Ectodermal cell (in vitro differentiated cells): ENCODE data around the gene HYDIN.

Source experiments
- H3K27ac ChIP-seq: 2 replicates; pipeline ENCODE4 v1.7.0; 2013; ENCODE audit warnings: mild to moderate bottlenecking, low read depth, low read length; ENCODE audit not compliant: insufficient read depth, poor library complexity, severe bottlenecking
- H3K27me3 ChIP-seq: 2 replicates; pipeline ENCODE4 v1.7.0; 2013; ENCODE audit warnings: mild to moderate bottlenecking, low read length; ENCODE audit not compliant: insufficient read depth, control insufficient read depth, poor library complexity, severe bottlenecking
- H3K36me3 ChIP-seq: one replicate; pipeline ENCODE4 v1.7.0; 2013; ENCODE audit warnings: low read length; ENCODE audit not compliant: control insufficient read depth, insufficient read depth
- H3K4me1 ChIP-seq: one replicate; pipeline ENCODE4 v1.7.0; 2013; ENCODE audit warnings: low read length; ENCODE audit not compliant: control insufficient read depth, insufficient read depth
- H3K4me3 ChIP-seq: 2 replicates; pipeline ENCODE4 v1.7.0; 2013; ENCODE audit warnings: low read depth, low read length, control low read depth; ENCODE audit not compliant: insufficient read depth
- H3K9me3 ChIP-seq: 2 replicates; pipeline ENCODE4 v1.7.0; 2013; ENCODE audit warnings: mild to moderate bottlenecking, low read length, moderate library complexity; ENCODE audit not compliant: control insufficient read depth
- WGBS, 2 experiments: methylation state at CpG; one replicate each; pipeline ENCODE4 v1.1.7; 2013; ENCODE audit warnings: missing lambda C conversion rate in 2 of 2; 5-methylcytosine and 5-hydroxymethylcytosine counted together

HYDIN gene

DNA sequence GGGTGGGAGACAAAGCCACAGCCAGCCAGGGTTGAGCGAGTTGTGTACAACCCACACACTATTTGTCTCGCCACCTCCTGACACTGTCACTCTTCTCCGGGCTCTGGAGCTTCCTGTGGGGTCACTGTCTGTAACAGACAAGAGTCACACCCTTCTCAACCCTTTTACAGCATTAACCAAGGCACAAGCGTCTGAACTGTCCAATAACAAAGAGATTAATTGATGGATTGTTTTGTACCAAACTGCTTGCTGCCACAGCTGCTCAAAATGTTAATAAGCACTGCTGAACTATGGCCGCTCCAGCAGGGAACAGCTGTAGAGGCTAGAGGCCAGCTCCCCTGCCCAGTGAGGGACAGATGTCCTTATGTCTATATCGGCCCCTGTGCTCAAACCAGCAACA, 25.2 kb upstream of the HYDIN start:
- no peak overlapping the region for H3K4me3 ChIP-seq
- H3K27me3 ChIP-seq = no peaks in the 10 kb centered on the region
- H3K27ac ChIP-seq = peak overlapping the region; percentile 58
- 55 to 60% methylated on average over 6 of the region's 6 CpGs for WGBS, 2 experiments
- H3K4me1 ChIP-seq = peaks cover 19% of the 10 kb centered on the region
- H3K36me3 ChIP-seq = no peaks in the 10 kb centered on the region
- H3K9me3 ChIP-seq = no peaks in the 10 kb centered on the region

DNA sequence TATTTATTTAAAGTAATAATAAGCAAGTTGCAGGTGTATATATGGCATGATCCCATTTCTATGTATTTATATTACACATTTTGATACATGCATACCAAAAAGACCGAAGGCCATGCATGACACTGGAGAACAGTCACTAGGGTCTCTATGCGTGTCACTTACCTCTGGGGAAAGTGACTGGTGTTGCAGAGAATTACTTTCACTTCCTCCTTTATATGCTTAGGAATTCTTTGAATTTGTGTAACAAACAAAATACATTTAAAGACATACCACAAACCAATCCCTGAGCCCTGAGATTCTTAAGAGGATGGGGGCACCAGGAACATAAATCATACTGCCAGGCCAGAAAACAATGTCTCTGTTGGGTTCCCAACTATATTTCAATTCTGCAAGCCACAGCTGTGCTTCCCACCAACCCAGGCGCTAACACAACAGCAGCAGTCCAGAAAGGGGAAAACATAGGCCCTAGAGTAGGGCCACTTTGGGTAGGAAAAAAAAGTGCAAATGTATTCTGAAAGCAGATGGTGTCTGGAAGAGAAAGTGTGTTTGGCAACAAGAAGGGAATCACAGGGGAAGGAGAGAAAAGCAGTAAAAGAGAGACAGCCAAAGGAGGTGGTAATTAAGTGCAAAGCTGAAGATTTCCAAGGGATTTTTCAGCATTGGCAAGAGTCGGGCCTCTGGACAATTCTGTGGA, 24.5 kb upstream of the HYDIN start:
- Histone ChIP-seq H3K36me3 (no peaks in the 10 kb centered on the region), H3K27me3 (no peaks in the 10 kb centered on the region), H3K4me3 (no peak overlapping the region), H3K27ac (peak overlapping the region; percentile 58), H3K4me1 (peaks cover 19% of the 10 kb centered on the region), H3K9me3 (no peaks in the 10 kb centered on the region)
- WGBS, 2 experiments = 72 to 75% methylated on average over 4 of the region's 4 CpGs

DNA sequence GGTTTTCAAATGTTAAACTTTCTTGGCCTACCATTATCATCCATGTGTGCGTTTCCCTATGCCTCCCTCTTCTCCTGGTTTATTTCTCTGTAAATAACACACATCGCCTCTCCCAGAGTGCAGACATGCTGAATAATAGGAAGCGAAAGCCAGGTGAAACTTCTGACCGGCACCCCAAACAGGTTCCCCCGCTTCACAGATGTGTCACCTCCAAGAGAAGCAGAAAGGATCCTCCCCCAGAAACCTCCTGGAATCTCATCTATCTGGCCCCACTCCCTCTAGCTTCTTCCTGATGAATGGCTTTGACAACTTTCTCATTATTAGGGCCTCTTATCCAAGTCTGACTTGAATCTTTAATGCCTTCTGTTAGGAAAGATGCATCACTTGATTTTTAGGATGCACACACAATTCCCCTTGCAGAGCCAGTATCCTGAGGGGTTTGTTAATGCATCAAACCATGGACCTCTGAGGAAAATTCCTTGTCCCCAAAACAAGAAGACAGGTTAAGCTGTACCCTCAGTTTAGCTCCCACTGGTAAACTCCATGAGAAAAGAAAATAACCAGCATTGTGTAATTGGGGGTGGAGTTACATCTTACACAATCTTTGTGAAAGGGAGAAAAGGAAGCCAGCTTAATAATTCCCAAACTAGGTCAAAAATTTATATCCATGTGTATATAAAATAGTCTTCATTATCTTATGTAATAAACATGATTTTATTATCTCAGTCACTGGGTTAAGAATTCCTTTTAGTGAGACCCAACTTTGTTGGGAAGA, 20.1 kb upstream of the HYDIN start:
- Histone ChIP-seq H3K27ac (no peak overlapping the region), H3K36me3 (no peaks in the 10 kb centered on the region), H3K27me3 (no peaks in the 10 kb centered on the region), H3K9me3 (no peaks in the 10 kb centered on the region), H3K4me1 (peaks cover 17% of the 10 kb centered on the region), H3K4me3 (no peak overlapping the region)
- WGBS, 2 experiments = 92 to 97% methylated on average over 5 of the region's 5 CpGs

DNA sequence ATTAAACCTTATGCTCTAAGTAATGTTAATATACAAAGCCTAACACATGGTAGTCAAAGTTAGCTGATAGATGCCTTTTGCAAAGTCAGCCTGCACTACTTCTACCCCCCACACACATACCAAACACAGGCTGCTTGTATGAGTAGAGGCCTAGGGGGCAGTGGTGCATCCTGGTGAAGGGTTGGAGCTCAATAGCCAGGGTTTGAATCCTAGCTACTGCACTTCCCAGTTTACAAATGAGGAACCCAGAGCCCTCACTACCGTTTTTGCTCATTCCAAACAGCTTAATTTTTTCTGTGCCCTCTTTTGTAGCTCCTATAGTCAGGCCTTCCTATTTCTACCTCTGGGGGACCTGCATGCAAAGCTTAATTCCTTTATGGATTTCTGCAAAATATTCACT, 18.9 kb upstream of the HYDIN start:
- Histone ChIP-seq H3K9me3 (no peaks in the 10 kb centered on the region), H3K4me3 (no peak overlapping the region), H3K27me3 (no peaks in the 10 kb centered on the region), H3K36me3 (no peaks in the 10 kb centered on the region), H3K27ac (no peak overlapping the region), H3K4me1 (peaks cover 6% of the 10 kb centered on the region)
- 43 to 53% methylated on average over 1 of the region's 1 CpG for WGBS, 2 experiments

DNA sequence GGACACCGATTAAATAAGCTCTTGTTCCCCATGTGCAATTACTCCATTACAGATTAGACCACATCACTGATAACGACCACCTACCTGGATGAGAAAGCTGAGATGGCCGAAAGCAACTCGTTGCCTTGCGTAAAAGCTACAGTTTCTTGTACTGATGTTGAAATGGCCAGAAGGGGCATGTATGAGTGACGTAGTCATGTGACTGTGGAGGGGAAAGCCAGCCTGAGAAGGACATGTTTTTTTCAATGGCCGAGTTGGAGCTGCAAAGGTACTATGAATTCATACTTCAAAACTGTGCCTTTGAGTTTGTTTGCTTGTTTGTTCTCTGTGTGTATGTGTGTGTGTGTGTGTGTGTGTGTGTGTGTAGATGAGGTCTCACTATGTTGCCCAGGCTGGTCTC, 17.0 kb upstream of the HYDIN start:
- 97 to 98% methylated on average over 7 of the region's 7 CpGs for WGBS, 2 experiments

DNA sequence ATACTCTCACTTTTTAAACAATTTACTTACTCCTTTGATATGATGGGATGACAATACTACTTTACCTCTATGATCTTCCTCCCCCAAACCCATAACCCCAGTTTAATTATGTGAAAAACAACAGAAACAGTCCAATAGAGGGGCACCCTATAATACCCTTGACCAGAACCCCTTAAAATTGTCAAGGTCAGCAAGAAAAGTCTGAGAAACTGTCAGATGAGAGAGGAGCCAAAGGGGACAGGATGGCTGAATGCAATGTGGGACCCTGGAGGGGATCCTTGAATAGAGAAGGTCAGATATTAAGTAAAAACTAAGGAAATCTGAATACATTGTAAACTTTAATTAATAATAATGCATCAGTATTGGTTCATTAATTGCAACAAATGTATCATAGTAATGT, 15.8 kb upstream of the HYDIN start:
- H3K9me3 ChIP-seq = no peaks in the 10 kb centered on the region
- H3K27me3 ChIP-seq = no peaks in the 10 kb centered on the region
- no peak overlapping the region for H3K27ac ChIP-seq
- H3K4me1 ChIP-seq = peaks cover 2% of the 10 kb centered on the region
- no peak overlapping the region for H3K4me3 ChIP-seq
- no peaks in the 10 kb centered on the region for H3K36me3 ChIP-seq

More for the DNA sequence above, 17.0 kb upstream of the HYDIN start:
- H3K27me3 ChIP-seq = no peaks in the 10 kb centered on the region
- no peak overlapping the region for H3K4me3 ChIP-seq
- no peaks in the 10 kb centered on the region for H3K36me3 ChIP-seq
- H3K27ac ChIP-seq = no peak overlapping the region
- peaks cover 6% of the 10 kb centered on the region for H3K4me1 ChIP-seq
- no peaks in the 10 kb centered on the region for H3K9me3 ChIP-seq

DNA sequence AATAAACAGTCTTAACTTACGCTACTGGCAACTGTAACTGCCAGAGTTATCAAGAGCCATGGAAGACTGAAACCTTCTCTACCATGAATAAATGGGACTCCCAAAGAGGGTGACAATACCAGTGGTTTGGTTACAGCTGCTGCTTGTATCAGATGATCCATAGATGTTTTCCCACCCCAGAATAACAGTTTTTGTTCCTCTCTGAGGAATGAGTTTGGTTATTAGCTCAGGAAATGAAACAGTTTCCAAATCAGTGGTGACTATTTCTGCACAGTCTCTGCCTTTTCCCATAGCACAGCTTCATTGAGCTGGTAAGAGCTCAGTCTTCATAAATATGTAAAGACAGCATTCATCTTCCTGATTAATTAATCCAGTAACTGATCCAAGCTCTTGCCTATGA, 14.0 kb upstream of the HYDIN start:
- no peaks in the 10 kb centered on the region for H3K9me3 ChIP-seq
- H3K36me3 ChIP-seq = no peaks in the 10 kb centered on the region
- H3K27me3 ChIP-seq = no peaks in the 10 kb centered on the region
- no peak overlapping the region for H3K27ac ChIP-seq
- H3K4me3 ChIP-seq = no peak overlapping the region
- 89 to 100% methylated on average over 1 of the region's 1 CpG for WGBS, 2 experiments
- H3K4me1 ChIP-seq = no peaks in the 10 kb centered on the region

DNA sequence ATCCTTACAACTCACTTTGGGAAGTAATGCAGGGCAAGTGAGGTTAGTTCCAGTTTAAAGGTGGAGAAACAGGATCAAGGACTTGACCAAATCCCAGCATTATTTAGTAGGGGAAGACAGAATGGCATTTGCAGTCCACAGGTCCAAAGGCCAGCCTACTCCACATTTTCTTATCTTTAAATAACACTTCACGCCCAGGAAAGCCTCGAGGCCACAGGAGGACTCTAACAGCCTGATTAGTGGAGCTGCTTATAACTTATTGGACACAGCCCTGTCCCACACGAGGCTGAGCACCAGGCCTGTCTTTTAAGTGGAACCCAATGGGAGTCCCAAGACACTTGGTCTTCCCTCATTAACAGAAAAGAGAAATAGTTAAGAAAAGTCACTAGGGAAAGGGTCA, 12.1 kb upstream of the HYDIN start:
- H3K4me3 ChIP-seq = no peak overlapping the region
- WGBS, 2 experiments = 86 to 93% methylated on average over 3 of the region's 3 CpGs

DNA sequence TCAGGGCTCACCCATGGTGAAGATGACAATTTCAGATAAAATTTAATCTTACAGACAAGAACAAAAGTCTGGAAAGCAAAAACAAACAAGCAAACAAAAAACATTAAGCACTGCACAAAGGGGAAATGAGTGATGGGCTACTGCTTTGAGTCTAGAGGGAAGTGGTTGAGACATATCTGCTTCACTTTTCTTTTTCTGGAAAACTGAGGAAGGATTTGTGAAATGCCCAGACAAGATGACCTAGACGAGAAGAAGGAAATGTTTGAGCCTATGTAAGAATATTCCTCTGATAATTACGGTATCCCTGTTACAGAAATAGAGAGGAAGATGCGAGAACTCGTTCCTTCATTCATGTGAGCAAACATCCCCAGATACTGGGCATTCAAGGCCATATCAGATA, 11.5 kb upstream of the HYDIN start:
- no peaks in the 10 kb centered on the region for H3K9me3 ChIP-seq
- H3K4me3 ChIP-seq = no peak overlapping the region
- 93 to 99% methylated on average over 4 of the region's 4 CpGs for WGBS, 2 experiments
- no peaks in the 10 kb centered on the region for H3K36me3 ChIP-seq
- H3K4me1 ChIP-seq = no peaks in the 10 kb centered on the region
- no peak overlapping the region for H3K27ac ChIP-seq
- H3K27me3 ChIP-seq = no peaks in the 10 kb centered on the region

More for the DNA sequence above, 12.1 kb upstream of the HYDIN start:
- Histone ChIP-seq H3K9me3 (no peaks in the 10 kb centered on the region), H3K4me1 (no peaks in the 10 kb centered on the region), H3K27me3 (no peaks in the 10 kb centered on the region), H3K27ac (no peak overlapping the region), H3K36me3 (no peaks in the 10 kb centered on the region)

DNA sequence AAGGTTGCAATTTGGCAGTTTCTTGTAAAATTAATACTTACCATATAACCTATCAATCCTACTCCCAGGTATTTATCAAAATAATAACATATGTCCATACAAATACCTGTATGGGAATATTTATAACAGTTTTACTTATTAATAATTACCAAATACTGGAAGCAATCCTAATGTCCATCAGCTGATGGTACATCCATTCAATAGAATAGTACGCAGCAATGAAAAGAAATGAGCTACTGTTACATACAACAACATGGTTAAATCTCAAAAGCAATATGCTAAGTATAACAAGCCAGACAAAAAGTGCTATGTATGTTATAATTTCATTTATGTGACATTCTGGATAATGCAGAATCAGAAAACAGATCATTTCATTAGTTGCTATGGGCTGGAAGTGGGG, 1.2 kb downstream of the HYDIN start:
- Histone ChIP-seq H3K27ac (no peak overlapping the region), H3K4me3 (no peak overlapping the region), H3K36me3 (no peaks in the 10 kb centered on the region), H3K9me3 (peaks cover 7% of the 10 kb centered on the region), H3K4me1 (no peaks in the 10 kb centered on the region), H3K27me3 (no peaks in the 10 kb centered on the region)
- WGBS, 2 experiments = 100% methylated on average over 1 of the region's 1 CpG
